Measurements from ENCODE around the gene PPP2R2D.

The PPP2R2D gene

DNA sequence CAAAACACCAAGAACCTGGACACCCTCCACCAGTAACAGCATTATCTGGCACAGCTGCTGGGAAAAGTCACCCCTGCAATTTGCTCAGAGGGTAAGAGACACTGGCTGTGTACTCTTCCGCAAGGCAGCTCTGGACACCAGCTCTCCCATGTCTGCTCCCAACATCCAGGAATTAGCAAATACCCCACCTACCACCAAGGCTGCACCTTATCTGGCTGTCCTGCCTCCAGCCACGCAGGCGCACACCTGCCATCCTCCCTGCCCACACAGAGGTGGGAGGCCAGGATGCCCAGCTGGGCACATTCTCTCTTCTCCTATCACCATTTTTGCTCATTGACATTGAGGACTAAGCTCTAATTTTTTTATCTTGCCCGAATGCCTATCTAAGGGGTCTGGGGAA, 101.2 kb downstream of the PPP2R2D start:
- TF ChIP-seq, protein P1, sequence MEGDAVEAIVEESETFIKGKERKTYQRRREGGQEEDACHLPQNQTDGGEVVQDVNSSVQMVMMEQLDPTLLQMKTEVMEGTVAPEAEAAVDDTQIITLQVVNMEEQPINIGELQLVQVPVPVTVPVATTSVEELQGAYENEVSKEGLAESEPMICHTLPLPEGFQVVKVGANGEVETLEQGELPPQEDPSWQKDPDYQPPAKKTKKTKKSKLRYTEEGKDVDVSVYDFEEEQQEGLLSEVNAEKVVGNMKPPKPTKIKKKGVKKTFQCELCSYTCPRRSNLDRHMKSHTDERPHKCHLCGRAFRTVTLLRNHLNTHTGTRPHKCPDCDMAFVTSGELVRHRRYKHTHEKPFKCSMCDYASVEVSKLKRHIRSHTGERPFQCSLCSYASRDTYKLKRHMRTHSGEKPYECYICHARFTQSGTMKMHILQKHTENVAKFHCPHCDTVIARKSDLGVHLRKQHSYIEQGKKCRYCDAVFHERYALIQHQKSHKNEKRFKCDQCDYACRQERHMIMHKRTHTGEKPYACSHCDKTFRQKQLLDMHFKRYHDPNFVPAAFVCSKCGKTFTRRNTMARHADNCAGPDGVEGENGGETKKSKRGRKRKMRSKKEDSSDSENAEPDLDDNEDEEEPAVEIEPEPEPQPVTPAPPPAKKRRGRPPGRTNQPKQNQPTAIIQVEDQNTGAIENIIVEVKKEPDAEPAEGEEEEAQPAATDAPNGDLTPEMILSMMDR (IDR thresholded peaks at IDR 0.05; ENCODE audit: low read length, missing control alignments): no peak
- no peak for DNase-seq (ENCODE audit: low read depth)
- H3K4me3 ChIP-seq (replicated peaks; ENCODE audit: low read depth, low read length): no peak overlapping the region

DNA sequence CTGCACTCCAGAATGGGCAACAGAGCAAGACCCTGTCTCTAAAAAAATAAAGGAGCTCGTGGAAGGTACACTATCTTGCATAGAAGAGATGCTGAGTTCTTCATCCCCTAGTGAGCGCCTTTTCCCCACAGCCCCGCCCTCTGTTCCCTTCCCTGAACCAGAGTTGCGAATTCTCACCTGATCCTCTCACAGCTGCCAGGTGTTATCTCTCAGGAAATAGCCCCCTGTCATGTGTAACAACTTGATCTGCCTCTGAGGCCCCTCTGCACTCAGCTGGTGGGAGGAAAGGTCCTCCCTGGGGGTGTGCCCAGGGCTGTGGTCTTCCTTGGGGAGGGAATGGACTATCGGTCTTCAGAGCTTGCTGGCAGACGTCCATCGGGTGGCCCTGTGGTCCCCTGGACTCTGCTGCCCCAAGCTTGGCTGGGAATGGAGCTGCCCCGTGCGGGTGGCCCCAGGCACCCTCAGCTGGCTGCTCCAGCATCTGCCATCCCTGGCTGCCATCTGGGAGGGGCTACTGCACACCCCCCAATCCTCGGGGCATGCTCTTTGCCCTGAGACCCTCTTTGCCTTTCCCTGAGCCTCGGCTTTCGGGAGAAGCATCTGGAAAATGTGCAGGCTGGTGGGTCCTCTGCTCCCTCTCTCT, 102.6 kb downstream of the PPP2R2D start:
- no peak for DNase-seq (ENCODE audit: low read depth)
- H3K4me3 ChIP-seq (replicated peaks; ENCODE audit: low read depth, low read length): no peak overlapping the region
- TF ChIP-seq, protein P1 (IDR thresholded peaks at IDR 0.05; ENCODE audit: low read length, missing control alignments): no peak

DNA sequence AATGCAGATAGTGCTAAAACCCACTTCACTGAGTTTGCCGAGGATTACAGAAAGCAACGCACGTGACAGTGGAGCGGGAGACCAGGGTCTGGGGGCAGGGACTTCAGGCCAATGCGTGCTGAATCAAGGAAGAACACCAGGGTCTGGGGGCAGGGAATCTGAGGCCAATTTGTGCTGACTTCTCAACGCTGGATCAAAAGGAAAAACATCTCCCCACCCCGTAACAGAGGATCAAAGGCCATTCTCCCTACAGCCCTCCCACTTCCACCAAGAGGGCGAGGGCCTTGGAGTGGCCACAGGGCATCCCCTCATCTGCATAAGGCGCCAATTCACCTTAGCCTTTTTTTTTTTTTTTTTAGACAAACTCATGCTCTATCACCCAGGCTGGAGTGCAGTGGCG, 103.2 kb downstream of the PPP2R2D start:
- DNase-seq (ENCODE audit: low read depth): no peak
- TF ChIP-seq, protein P1 (IDR thresholded peaks at IDR 0.05; ENCODE audit: low read length, missing control alignments): no peak
- no peak overlapping the region for H3K4me3 ChIP-seq (replicated peaks; ENCODE audit: low read depth, low read length)

DNA sequence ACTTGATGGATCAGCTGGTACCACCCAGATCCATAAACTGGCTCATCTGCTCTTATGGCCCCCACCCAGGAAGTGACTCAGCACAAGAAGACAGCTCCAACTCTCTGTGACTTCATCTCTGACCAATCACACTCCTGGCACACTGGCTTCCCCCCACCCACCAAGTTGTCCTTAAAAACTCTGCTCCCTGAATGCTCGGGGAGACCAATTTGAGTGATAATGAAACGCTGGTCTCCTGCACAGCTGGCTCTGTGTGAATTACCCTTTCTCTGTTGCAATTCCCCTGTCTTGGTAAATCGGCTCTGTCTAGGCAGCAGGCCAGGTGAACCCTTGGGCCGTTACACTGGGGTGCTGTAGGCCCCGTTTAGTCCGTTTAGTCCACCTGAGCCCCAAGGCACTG, 104.3 kb downstream of the PPP2R2D start:
- H3K4me3 ChIP-seq (replicated peaks; ENCODE audit: low read depth, low read length): no peak overlapping the region
- DNase-seq (ENCODE audit: low read depth): no peak
- TF ChIP-seq, protein P1 (IDR thresholded peaks at IDR 0.05; ENCODE audit: low read length, missing control alignments): no peak

DNA sequence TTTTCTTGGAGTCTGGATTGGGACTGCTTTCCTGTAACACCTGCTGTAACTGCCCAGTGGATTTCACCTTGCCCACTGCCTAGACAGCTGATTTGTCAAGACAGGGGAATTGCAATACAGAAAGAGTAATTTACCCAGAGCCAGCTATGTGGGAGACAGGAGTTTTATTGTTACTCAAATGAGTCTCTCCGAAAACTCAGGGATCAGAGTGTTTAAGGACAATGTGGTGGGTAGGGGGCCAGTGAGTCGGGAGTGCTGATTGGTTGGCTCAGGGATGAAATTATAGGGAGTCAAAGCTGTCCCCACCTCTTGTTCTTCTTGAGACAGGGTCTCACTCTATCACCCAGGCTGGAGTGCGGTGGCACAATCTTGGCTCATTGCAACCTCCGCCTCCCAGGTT, 106.2 kb downstream of the PPP2R2D start:
- no peak for DNase-seq (ENCODE audit: low read depth)
- TF ChIP-seq, protein P1 (IDR thresholded peaks at IDR 0.05; ENCODE audit: low read length, missing control alignments): no peak
- H3K4me3 ChIP-seq (replicated peaks; ENCODE audit: low read depth, low read length): no peak overlapping the region

DNA sequence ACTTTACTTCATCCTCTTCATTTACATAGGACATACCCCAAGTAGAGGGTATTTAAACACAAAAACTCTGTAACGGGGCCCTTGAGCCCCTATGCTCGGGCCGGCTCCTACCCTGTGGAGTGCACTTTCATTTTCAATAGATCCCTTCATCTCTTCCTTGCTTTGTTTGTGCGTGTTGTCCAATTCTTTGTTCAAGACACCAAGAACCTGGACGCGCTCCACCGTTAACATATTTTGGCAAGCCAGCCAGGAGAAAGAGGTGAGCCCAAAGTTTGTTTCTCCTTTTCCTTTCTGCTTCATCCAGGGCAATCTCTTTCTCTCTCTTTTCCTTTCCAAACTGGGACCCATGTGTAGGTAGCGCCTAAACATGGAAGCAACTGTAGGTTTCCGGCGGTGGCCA, 106.9 kb downstream of the PPP2R2D start:
- no peak for DNase-seq (ENCODE audit: low read depth)
- H3K4me3 ChIP-seq (replicated peaks; ENCODE audit: low read depth, low read length): no peak overlapping the region
- TF ChIP-seq, protein P1 (IDR thresholded peaks at IDR 0.05; ENCODE audit: low read length, missing control alignments): no peak

Measured in fibroblast of pulmonary artery (primary cell).